ENCODE measurements around the gene ASPG.

The ASPG gene

DNA sequence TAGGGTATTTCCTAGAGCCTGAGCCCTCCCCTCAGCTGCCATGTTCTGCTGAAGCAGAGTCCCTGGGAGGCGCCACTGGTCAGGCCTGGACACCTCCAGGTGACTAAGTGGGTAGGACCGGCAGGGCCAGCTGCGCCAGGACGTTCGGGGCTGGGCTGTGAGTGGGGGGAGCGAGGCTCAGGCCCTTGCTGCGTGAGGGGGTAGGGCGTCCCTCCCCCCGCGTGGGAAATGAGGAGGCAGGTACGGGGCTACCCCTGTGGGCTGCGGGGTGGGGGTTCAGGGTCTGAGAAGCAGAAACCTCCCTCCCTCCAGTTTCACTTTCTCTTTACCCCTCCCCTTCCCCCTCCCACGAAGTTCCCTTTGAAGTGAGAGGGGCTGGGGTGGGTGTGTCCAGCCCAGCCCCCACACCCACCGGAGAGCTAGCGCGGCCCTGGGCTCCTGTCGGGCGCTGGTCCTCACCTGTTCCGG is 30.8 kb downstream of the ASPG start:
- no peak for DNase-seq (ENCODE audit: low read depth in 3 of 3, low spot score in 1 of 3)

DNA sequence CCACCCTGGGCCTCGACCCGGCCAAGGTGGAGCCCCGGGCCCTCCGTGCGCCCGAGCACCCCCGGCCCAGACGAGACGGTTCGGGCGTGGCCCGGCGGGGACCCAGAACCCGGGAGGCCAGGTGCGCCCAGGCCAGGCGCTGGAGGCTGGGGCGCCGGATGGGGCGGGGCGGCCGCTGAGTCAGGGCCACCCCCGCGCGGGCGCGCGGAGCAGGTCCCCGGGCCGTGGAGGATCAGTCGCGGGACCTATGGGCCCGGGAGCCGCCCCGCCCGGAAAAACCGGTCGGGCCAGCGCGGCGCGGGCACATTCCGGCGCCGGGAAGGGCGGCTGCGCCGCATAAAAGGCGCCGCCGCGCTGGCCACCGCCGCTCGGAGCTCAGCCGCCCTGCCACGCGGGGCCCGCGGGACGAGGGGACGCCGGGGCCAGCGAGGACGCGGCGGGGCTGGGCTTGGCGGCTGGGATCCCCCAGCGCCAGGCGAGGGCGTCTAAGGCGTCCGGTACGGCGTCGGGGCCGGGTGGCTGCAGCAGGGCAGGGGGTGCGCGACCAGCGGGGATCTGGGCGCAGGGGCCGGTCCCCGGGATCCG is 31.3 kb downstream of the ASPG start:
- DNase-seq (ENCODE audit: low read depth in 3 of 3, low spot score in 1 of 3): no peak

DNA sequence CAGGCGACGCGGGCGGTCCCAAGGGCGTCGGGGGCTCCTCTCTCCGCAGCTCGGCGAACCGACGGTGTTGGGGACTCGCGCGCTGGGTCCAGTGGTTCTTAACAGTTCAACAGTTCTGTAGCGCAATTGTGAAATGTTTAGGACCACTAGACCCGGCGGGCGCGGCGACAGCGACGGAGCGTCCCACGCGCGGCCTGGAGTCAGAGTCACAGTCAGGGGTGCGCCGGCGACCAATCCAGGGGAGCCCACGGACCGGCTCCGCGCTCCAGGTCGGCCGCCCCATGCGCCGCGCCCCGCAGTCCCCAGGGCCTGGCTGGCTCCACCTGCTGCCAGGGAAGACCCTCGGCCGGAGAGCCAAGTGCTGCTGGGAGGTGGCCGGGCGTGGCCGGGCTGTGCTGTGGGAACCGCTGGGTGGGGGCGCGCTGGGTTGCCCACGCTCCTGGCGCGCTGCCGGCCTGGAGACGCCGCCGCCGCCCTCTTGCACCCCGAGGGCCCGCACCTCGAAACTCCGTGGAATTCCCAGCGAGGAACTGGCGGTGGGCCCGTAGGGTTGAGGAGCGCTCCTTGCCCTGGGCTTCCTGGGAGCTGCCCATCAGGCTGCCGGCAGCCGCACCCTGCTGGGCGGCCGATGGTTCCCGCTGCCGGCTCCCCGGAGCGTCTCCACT is 32.0 kb downstream of the ASPG start:
- DNase-seq (ENCODE audit: low read depth in 3 of 3, low spot score in 1 of 3): no peak

- DNase-seq (ENCODE audit: low read depth in 3 of 3, low spot score in 1 of 3): no peak
Observed at GRCh38 chr14:104118006-104118844, 32.7 kb downstream of the ASPG start.

- DNase-seq (ENCODE audit: low read depth in 3 of 3, low spot score in 1 of 3): no peak
Observed at GRCh38 chr14:104119119-104119487, 33.6 kb downstream of the ASPG start.

DNA sequence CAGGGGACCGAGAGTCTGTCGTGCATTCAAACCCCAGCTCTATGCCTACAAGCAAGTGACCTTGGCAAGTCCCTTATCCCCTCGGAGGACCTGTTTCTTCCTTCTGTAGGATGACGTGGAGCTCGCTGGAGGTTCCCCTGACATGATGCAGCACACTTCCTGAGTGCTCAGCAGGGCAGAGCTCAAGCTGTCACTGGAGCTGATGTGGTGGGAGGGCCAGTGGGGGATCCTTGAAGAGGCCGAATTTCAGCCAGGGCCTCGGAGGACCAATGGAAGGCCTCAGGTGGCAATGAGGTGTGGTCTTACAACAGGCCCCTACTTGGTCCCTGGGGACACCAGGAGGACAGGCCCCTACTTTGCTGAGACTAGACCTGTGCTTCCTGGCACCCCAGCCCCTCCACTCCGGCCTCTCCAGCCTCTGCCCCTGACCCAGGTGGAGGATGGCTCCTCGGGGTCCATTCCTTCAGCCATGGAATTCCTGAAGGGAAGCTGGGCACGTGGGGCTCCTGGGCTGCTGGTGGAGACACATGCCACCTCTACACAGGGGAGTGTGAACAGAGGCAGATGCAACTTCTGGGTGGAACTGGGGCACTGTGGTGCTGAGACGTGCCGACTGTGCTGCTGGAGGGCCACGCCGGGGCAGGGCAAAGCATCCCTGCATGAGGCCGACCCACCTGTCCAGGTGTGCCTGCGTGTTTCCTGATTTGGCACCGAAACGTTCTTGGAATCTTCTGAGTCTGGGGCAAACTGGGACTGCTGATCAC is 34.2 kb downstream of the ASPG start:
- no peak for DNase-seq (ENCODE audit: low read depth in 3 of 3, low spot score in 1 of 3)

GRCh38 chr14:104120281-104120741 is 34.8 kb downstream of the ASPG start:
- DNase-seq (ENCODE audit: low read depth in 3 of 3, low spot score in 1 of 3): no peak

GRCh38 chr14:104121142-104121541 is 35.6 kb downstream of the ASPG start:
- DNase-seq (ENCODE audit: low read depth in 3 of 3, low spot score in 1 of 3): no peak

DNA sequence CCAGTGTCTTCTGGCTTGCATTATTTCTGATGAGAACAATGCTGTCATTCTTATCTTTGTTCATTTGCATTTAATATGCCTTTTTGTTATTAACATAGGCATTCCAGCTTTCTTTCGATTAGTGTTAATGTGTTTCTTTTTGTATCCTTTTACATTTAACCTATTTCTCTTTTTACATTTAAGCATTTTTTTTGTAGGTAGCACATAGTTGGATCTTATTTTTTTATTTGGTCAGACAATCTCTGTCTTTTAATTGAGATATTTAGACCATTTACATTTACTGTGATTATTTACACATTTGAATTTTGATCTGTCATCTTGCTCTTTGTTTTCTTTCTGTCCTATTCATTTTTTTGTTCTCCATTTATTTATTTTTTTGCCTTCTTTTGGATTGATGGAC is 38.4 kb downstream of the ASPG start:
- no peak for DNase-seq (ENCODE audit: low read depth in 3 of 3, low spot score in 1 of 3)

DNA sequence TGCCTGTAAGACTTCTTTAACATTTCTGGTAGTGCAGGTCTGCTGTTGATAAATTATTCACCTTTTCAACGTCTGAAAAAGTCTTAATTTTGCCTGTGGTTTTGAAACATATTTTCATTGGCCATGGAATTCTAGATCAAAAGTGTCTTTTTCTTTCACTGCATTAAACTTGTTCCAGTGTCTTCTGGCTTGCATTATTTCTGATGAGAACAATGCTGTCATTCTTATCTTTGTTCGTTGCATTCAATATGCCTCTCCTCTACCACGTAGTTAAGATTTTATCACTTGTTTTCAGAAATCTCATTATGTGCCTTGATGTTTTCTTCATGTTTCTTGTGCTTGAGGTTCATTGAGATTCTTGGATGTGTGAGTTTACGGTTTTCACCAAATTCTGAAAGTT is 39.5 kb downstream of the ASPG start:
- DNase-seq (ENCODE audit: low read depth in 3 of 3, low spot score in 1 of 3): no peak

DNA sequence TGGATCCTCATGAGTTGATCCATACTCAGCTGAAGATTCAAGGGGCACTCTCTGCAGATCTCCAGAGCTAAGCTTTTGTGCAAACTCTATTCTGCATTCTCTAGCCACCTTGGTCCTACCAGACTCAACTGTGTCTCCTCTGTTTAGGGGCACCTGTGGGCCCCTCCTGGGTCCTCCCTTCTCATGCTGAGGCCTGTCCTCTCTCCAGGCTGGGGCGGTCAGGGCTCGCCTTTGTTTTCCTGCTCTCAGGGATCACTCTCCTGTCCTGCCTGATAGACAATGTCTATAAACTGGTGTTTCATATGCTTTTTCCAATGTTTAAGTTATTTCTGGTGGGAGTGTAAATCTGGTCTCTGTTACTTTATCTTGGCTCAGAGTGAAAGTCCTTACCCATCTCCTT is 41.3 kb downstream of the ASPG start:
- DNase-seq (ENCODE audit: low read depth in 3 of 3, low spot score in 1 of 3): no peak

GRCh38 chr14:104128981-104129380 is 43.5 kb downstream of the ASPG start:
- no peak for DNase-seq (ENCODE audit: low read depth in 3 of 3, low spot score in 1 of 3)

GRCh38 chr14:104129556-104129955 is 44.1 kb downstream of the ASPG start:
- no peak for DNase-seq (ENCODE audit: low read depth in 3 of 3, low spot score in 1 of 3)

- DNase-seq (ENCODE audit: low read depth in 3 of 3, low spot score in 1 of 3): no peak
Observed at GRCh38 chr14:104130974-104131651, 45.6 kb downstream of the ASPG start.

DNA sequence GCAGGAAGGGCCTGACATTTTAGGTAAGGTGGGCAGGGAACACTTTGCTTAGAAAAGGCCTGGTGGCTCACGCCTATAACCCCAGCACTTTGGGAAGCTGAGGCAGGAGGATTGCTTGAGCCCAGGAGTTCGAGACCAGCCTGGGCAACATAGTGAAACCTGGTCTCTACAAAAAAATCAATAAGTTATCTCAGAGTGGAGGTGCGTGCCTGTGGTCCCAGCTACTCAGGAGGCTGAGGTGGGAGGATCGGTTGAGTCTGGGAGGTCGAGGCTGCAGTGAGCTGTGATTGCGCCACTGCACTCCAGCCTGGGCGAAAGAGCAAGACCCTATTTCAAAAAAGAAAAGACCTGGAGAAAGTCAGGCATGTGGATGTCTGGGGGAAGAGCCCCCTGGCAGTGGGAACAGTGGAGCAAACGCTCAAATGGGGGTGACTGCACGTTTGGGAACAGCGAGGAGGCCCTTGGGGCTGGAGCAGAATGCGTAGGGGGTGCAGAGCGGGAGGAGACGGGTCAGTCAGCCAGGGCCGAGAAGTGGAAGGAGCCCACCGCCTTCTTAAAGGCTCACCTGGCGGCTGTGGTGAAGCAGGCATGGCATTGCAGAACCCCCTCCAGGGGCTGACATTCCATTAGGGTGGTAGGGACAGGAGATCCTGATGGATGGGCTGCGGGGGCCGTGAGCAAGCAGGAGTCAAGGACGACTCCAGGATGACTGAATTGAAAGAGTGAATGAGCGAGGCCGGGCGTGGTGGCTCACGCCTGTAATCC is 46.6 kb downstream of the ASPG start:
- DNase-seq (ENCODE audit: low read depth in 3 of 3, low spot score in 1 of 3): no peak

DNA sequence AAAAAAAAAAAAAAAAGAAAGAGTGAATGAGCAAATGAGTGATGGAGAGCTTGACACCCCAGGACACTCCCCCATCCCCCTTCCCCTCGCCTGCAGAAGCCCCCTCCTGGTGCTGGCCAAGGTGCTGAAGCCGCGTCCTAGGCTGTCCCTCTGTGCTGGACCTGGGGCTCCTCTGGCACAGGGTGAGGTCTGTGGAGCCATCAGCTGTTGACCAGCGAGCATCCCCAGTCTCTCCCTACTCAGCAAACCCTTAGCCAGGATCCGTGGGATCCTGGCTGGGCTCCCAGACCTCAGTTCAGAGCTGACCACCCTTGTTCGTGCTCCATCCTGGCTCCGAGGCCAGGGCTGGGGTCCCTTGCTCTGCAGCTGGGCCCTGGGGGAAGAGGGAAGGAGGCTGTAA is 47.5 kb downstream of the ASPG start:
- no peak for DNase-seq (ENCODE audit: low read depth in 3 of 3, low spot score in 1 of 3)

DNA sequence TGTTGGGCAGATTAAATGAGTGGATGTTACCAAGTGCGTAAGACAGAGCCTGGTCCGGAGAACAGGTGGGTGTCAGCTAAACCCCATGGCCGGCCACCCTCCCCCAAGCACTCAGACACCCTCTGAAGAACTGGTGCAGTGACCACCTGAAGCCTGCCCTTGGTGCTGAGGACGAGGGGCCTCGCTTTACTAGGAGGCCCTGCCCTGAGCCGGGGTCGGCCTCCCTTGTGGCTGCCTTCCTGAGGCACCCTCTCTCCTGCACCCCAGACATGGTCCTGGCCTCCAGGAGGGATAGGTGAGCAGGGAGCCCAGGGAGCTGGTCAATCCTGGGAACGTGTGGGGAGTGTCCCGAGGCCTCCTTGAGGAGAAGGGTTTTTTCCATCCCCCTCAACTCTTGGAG is 48.0 kb downstream of the ASPG start:
- DNase-seq (ENCODE audit: low read depth in 3 of 3, low spot score in 1 of 3): no peak

DNA sequence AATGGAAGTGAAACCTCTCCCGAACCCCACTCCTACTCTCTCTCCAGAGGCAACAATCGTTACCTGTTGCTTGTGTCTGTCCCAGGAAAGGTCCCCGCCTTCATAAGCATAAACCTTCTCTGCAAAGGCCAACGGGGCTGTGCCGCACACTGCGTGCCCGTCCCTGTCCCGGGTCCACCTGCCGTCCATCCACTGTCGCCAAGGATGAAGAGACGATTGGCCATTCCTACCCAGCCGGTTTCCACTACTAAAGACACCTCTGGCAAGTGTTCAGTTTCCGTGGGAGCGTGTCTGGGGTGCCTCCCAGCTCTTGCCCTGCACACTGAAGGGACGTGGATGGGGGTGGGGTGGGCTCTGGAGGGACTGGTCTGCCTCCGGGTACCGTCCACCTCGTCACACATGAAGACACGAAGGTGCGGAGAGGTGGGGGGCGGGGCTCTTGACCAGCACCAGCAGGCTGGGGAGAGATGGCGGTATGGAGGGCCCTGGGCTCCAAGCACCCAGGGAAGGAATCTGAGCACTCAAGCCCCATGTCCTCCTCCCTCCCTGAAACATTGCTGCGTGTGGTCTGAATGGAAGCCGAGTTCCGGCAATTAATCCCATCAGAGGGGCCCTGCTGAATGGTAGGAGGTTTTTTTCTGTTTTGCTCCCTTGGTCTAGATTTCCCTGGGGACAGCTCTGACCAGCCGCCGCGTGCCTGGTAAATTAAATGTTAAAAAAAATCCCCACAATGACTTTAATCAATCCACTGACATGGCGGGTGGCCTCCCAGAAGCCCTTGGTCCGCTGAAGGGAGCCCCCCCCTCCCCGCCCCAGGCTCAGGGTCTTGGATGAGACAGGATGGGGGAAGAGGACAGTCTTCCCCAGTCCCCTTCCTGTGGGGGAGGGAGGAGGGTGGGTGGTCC is 48.8 kb downstream of the ASPG start:
- DNase-seq (ENCODE audit: low read depth in 3 of 3, low spot score in 1 of 3): no peak
